Stimulated activated CD8-positive, alpha-beta memory T cell treated with anti-CD3 and anti-CD28 coated beads, Interleukin-4, amount 100 ng/mL, for 48 hours (primary cell): ENCODE measurements around the gene MXRA7.
"Not testable (repeated sequence)": the region's sequence is repeated elsewhere in the genome, so short reads cannot be mapped to it uniquely, and the experiment has no call there.

ENCODE experiments used
- DNase-seq: peaks from one replicate; pipeline ENCODE4 v3.0.0-alpha.2; 2020

MXRA7 gene

GRCh38 chr17:76640550-76641380 is 70.0 kb downstream of the MXRA7 start:
- DNase-seq, result no peak

GRCh38 chr17:76638263-76638662 is 72.5 kb downstream of the MXRA7 start:
- DNase-seq, result no peak

GRCh38 chr17:76636486-76637206 is 74.1 kb downstream of the MXRA7 start:
- not testable (repeated sequence) for DNase-seq

GRCh38 chr17:76635659-76636360 is 75.0 kb downstream of the MXRA7 start:
- DNase-seq, result no peak

GRCh38 chr17:76635039-76635438 is 75.7 kb downstream of the MXRA7 start:
- DNase-seq, result no peak

DNA sequence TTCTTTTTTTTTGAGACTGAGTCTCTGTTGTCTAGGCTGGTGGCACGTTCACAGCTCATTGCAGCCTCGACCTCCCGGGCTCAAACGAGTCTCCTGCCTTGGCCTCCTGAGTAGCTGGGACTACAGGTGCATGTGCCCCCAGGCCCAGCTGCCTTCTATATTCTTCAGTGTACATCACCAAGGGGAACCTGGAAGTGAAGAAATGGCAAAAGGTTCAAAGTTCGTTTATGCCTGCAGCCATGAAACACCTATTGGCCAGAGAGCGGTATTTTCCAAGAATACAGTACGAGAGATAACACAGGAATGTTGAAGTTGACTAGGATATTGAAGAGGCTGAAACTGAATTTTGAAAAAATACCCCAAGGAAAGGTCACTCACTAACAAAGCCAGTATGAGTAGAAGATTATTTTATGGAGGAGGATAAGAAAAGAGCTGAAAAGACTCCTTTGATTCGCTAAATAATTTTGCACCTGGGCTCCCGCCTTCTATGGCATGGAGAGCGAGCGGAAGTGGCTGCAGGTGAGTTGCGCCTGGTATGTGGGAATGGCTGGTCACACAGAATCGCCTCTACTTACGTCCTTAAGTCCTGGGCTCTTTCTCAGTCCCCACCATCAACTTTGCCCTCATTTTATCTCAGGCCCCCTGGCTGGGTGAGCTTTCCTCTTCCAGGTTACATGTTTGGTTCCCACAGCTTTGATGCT is 77.0 kb downstream of the MXRA7 start:
- no peak for DNase-seq

- no peak for DNase-seq
Measured at GRCh38 chr17:76631821-76632565, 78.8 kb downstream of the MXRA7 start.

DNA sequence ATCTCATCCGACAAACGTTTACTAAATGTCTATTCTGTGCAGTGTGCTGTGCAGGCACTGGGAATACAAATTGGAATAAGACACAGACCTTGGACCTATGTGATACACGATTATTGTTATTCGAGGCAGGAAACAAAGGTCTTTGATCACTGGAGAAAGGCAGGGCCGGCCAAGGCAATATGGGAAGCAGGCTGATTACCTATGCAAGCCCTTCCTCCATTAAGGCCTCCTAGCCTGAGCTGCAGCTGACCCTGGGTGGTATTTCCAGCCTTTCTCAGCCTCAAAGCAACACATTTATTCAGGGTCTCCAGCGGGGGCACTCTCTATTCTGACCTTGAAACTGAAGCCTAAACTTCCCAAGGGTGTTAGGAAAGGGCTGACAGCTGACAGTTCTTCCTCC is 80.6 kb downstream of the MXRA7 start:
- DNase-seq, result no peak
